Osteoblast (primary cell): ENCODE measurements around the gene LPAR3. TPM values are rescaled to one million over a fixed set of nuclear protein-coding genes. Genes with fewer than 3 reads are reported as not detected.

ENCODE experiments used
- DNase-seq: peaks from one replicate; pipeline ENCODE4 v3.0.0; 2011; ENCODE audit warnings: low spot score, mixed read lengths; ENCODE audit not compliant: insufficient read length; ENCODE audit errors: missing footprints
- H2AFZ ChIP-seq: 2 replicates; pipeline ENCODE4 v1.6.0; 2011; ENCODE audit warnings: mild to moderate bottlenecking, low read length
- H3K27ac ChIP-seq: 2 replicates; pipeline ENCODE4 v1.5.1; 2011; ENCODE audit warnings: mild to moderate bottlenecking, low read depth, low read length, moderate library complexity
- H3K27me3 ChIP-seq: 2 replicates; pipeline ENCODE4 v1.6.0; 2012; ENCODE audit warnings: mild to moderate bottlenecking, control low read depth, inconsistent platforms, low read length, moderate library complexity; ENCODE audit not compliant: insufficient read depth
- H3K36me3 ChIP-seq: 2 replicates; pipeline ENCODE4 v1.5.1; 2011; ENCODE audit warnings: mild to moderate bottlenecking, low read length, control low read depth, moderate library complexity; ENCODE audit not compliant: insufficient read depth
- H3K4me1 ChIP-seq: 2 replicates; pipeline ENCODE4 v1.5.1; 2011; ENCODE audit warnings: mild to moderate bottlenecking, low read length, control low read depth, moderate library complexity; ENCODE audit not compliant: insufficient read depth
- H3K4me2 ChIP-seq: 2 replicates; pipeline ENCODE4 v1.6.0; 2011; ENCODE audit warnings: mild to moderate bottlenecking, low read length; ENCODE audit not compliant: insufficient read depth
- H3K4me3 ChIP-seq: fragments of 200-600 bp; sonication (generic); 3 replicates; pipeline ENCODE4 v1.5.1; 2012; ENCODE audit warnings: mild to moderate bottlenecking, low read length, inconsistent platforms; ENCODE audit not compliant: insufficient read depth
- H3K79me2 ChIP-seq: 2 replicates; pipeline ENCODE4 v1.6.0; 2012; ENCODE audit warnings: mild to moderate bottlenecking, low read length, control low read depth, inconsistent platforms; ENCODE audit not compliant: insufficient read depth
- H3K9me3 ChIP-seq: 2 replicates; pipeline ENCODE4 v1.5.1; 2011; ENCODE audit warnings: low read depth, low read length, control low read depth
- H4K20me1 ChIP-seq: 2 replicates; pipeline ENCODE4 v1.6.0; 2012; ENCODE audit warnings: mild to moderate bottlenecking, low read length, control low read depth; ENCODE audit not compliant: insufficient read depth
- total RNA-seq: library from RNA; depleted of rRNA; stranded (reverse); fragments of >200 nt; gene quantifications from 2 replicates; pipeline ENCODE4 v1.2.3, GENCODE V29; 2012
- TF ChIP-seq, protein P1 (sequence below): IDR thresholded peaks from 2 replicates; pipeline ENCODE4 v1.5.1; 2011; ENCODE audit warnings: mild to moderate bottlenecking, low read depth, low read length, moderate library complexity; ENCODE audit errors: extremely low read depth

Gene LPAR3
- total RNA-seq, 1 donor = not detected

DNA sequence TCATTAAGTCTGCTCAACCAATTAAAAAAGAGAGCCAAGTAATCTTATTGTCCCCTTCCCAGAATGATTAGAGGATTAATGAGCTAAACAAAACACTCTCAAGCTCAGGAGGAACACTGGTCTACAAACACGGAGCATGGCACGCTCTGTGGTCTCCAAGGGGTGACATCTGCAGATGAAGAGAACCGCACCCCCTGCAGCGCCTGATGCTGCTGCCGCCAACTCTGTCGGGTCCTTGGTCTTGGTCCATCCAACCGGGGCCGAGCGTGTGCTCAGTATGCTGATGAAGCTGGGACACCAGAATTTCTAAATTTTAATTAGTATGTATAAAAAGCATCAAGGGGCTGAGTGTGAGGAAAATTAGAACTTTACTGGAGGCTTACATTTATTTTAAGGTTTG, 82.7 kb downstream of the LPAR3 start:
- no peaks in the 10 kb centered on the region for H4K20me1 ChIP-seq
- H3K27me3 ChIP-seq = peaks cover 23% of the 10 kb centered on the region
- H3K4me1 ChIP-seq = no peaks in the 10 kb centered on the region
- TF ChIP-seq, protein P1, sequence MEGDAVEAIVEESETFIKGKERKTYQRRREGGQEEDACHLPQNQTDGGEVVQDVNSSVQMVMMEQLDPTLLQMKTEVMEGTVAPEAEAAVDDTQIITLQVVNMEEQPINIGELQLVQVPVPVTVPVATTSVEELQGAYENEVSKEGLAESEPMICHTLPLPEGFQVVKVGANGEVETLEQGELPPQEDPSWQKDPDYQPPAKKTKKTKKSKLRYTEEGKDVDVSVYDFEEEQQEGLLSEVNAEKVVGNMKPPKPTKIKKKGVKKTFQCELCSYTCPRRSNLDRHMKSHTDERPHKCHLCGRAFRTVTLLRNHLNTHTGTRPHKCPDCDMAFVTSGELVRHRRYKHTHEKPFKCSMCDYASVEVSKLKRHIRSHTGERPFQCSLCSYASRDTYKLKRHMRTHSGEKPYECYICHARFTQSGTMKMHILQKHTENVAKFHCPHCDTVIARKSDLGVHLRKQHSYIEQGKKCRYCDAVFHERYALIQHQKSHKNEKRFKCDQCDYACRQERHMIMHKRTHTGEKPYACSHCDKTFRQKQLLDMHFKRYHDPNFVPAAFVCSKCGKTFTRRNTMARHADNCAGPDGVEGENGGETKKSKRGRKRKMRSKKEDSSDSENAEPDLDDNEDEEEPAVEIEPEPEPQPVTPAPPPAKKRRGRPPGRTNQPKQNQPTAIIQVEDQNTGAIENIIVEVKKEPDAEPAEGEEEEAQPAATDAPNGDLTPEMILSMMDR = no peak
- no peaks in the 10 kb centered on the region for H3K9me3 ChIP-seq
- no peak overlapping the region for H3K4me2 ChIP-seq
- DNase-seq = no peak
- H3K36me3 ChIP-seq = no peaks in the 10 kb centered on the region
- H3K79me2 ChIP-seq = no peaks in the 10 kb centered on the region
- no peak overlapping the region for H3K4me3 ChIP-seq
- no peak overlapping the region for H2AFZ ChIP-seq
- no peak overlapping the region for H3K27ac ChIP-seq

DNA sequence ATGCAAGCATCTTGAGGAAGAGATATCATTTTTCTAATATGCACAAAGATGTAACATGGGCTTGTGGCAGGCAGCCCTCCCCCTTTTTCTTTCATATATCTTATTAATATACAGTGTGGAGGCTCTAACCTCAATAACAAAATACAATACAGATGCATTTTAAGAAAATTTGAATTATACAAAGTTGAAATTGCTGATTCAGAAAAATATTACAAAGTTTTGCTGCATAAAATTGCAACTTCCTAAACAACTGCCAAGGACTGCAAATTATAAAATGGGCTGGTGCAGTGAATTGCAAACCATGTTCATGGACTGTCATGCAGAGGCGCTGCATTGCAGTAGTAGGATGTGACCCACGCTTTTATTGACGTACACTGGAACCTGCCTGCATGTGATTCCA, 84.0 kb downstream of the LPAR3 start:
- H3K27ac ChIP-seq = no peak overlapping the region
- H3K36me3 ChIP-seq = no peaks in the 10 kb centered on the region
- H2AFZ ChIP-seq = no peak overlapping the region
- TF ChIP-seq, protein P1 = no peak
- no peak overlapping the region for H3K4me3 ChIP-seq
- no peaks in the 10 kb centered on the region for H3K4me1 ChIP-seq
- no peaks in the 10 kb centered on the region for H4K20me1 ChIP-seq
- peaks cover 34% of the 10 kb centered on the region for H3K27me3 ChIP-seq
- H3K9me3 ChIP-seq = no peaks in the 10 kb centered on the region
- H3K79me2 ChIP-seq = no peaks in the 10 kb centered on the region
- DNase-seq = no peak
- H3K4me2 ChIP-seq = no peak overlapping the region

DNA sequence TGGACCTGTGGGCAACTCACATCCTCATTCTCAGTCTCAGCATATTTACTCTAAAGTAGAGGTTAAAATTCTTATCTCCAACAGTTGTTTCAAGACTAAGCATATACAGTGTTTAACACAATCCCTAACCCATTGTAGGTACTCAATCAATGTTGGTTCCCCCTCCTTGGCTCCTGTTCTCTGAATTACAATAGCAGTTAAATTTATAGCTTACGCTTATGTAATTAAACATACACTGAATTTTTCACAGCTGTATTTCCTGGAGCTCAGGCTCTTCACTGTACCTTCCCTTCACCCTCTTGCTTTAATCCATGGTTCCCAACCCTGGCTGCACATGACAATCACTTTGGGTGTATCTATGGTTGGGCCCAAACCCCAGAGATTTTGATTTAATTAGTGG, 89.4 kb downstream of the LPAR3 start:
- no peaks in the 10 kb centered on the region for H3K79me2 ChIP-seq
- no peaks in the 10 kb centered on the region for H3K4me1 ChIP-seq
- no peak overlapping the region for H3K27ac ChIP-seq
- H4K20me1 ChIP-seq = no peaks in the 10 kb centered on the region
- peaks cover 29% of the 10 kb centered on the region for H3K27me3 ChIP-seq
- no peak overlapping the region for H3K4me2 ChIP-seq
- TF ChIP-seq, protein P1 = no peak
- DNase-seq = no peak
- H2AFZ ChIP-seq = no peak overlapping the region
- H3K4me3 ChIP-seq = no peak overlapping the region
- H3K36me3 ChIP-seq = no peaks in the 10 kb centered on the region
- no peaks in the 10 kb centered on the region for H3K9me3 ChIP-seq

DNA sequence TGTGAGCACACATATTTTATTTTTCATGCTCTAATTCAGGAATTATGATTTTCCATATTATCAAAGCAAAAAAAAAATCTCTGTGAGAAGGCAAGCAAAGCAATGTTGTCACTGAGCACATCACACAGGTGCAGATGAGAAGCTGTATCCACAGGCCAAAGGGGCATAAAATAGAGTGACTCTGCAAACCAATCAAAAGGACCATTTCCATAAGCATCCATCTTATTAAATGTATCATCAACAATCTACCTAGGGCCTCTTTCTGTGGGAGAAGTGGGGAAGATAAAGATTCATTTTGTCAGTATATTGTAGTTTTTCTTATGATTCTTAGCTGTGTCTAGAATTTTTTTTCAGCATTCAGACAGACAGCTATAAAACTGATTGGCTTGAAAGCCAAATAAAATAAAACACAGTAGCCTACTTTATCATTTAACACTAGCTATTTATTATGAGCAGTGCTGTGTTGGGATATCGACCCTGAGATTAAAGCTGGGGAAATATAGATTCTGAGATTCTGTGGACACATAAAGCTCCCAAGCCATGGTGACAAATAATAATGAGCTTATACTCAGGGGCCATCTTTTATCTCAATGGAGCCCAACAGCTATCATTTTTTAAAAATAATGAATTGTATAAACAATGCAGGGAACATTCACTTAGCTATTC, 90.3 kb downstream of the LPAR3 start:
- Histone ChIP-seq H3K4me2 (no peak overlapping the region), H3K27me3 (peaks cover 27% of the 10 kb centered on the region), H3K36me3 (no peaks in the 10 kb centered on the region), H3K27ac (no peak overlapping the region), H3K4me3 (no peak overlapping the region), H3K9me3 (no peaks in the 10 kb centered on the region), H2AFZ (no peak overlapping the region), H3K79me2 (no peaks in the 10 kb centered on the region), H3K4me1 (no peaks in the 10 kb centered on the region), H4K20me1 (no peaks in the 10 kb centered on the region)
- no peak for DNase-seq
- TF ChIP-seq, protein P1 = no peak
